Measurements from ENCODE around the gene TSPAN9. TPM values are rescaled to one million over a fixed set of nuclear protein-coding genes. Genes with fewer than 3 reads are reported as not detected.

Gene TSPAN9
- total RNA-seq, 4 donors from 2014 or later, result 13.7 to 35.4 (median 26.7) TPM

- H3K27me3 ChIP-seq, result no peaks in the 10 kb centered on the region
- H3K36me3 ChIP-seq, result peaks cover 0 to 13% (median 5%) of the 10 kb centered on the region in 4 donors
- 81% methylated on average over 4 of the region's 4 CpGs for WGBS
- peaks cover 36 to 67% (median 41%) of the 10 kb centered on the region in 4 donors for H3K4me1 ChIP-seq
- no peak overlapping the region for H3K4me3 ChIP-seq
- no peaks in the 10 kb centered on the region for H3K9me3 ChIP-seq
- DNase-seq (ENCODE audit: extremely low spot score), result no peak
- TF ChIP-seq POLR2AphosphoS5 (IDR thresholded peaks at IDR 0.05) (no peak), CTCF (IDR thresholded peaks at IDR 0.05) (no peak)
- peak overlapping the region; percentile 39 to 76 (median 62) for H3K27ac ChIP-seq (replicated peaks in 1 of 4)
- intact Hi-C loops (cut with DNase I), result no loop called here
Observed at GRCh38 chr12:3217683-3218079, 140.5 kb downstream of the TSPAN9 start.

GRCh38 chr12:3218228-3219171 is 141.3 kb downstream of the TSPAN9 start:
- peak overlapping the region; percentile 56 to 76 (median 62) for H3K27ac ChIP-seq (replicated peaks in 1 of 4)
- intact Hi-C loops (cut with DNase I), result no loop called here
- H3K9me3 ChIP-seq, result no peaks in the 10 kb centered on the region
- peaks cover 36 to 65% (median 41%) of the 10 kb centered on the region in 4 donors for H3K4me1 ChIP-seq
- DNase-seq (ENCODE audit: extremely low spot score), result peak; percentile 94
- 37% methylated on average over 15 of the region's 19 CpGs for WGBS
- no peak overlapping the region for H3K4me3 ChIP-seq
- peaks cover 0 to 13% (median 5%) of the 10 kb centered on the region in 4 donors for H3K36me3 ChIP-seq
- no peaks in the 10 kb centered on the region for H3K27me3 ChIP-seq
- TF ChIP-seq POLR2AphosphoS5 (IDR thresholded peaks at IDR 0.05), result peak in 1 of 2 donors; percentile 48
- no peak for TF ChIP-seq EP300 (IDR thresholded peaks at IDR 0.05)

GRCh38 chr12:3219233-3219632 is 142.1 kb downstream of the TSPAN9 start:
- DNase-seq (ENCODE audit: extremely low spot score), result no peak
- intact Hi-C loops (cut with DNase I), result no loop called here
- WGBS, result 67% methylated on average over 8 of the region's 8 CpGs
- Histone ChIP-seq H3K36me3 (peaks cover 0 to 11% (median 5%) of the 10 kb centered on the region in 4 donors), H3K4me1 (peaks cover 36 to 63% (median 41%) of the 10 kb centered on the region in 4 donors), H3K4me3 (no peak overlapping the region), H3K9me3 (no peaks in the 10 kb centered on the region), H3K27ac (replicated peaks in 1 of 4) (peak overlapping the region; percentile 56 to 76 (median 62)), H3K27me3 (no peaks in the 10 kb centered on the region)
- TF ChIP-seq EP300 (IDR thresholded peaks at IDR 0.05) (no peak), POLR2A (IDR thresholded peaks at IDR 0.05; ENCODE audit: low read depth) (no peak), POLR2AphosphoS5 (IDR thresholded peaks at IDR 0.05) (no peak), CTCF (IDR thresholded peaks at IDR 0.05) (no peak)

GRCh38 chr12:3220382-3221321 is 143.5 kb downstream of the TSPAN9 start:
- no peak for TF ChIP-seq POLR2AphosphoS5 (IDR thresholded peaks at IDR 0.05)
- no peak for TF ChIP-seq POLR2A (IDR thresholded peaks at IDR 0.05; ENCODE audit: low read depth)
- no peak for TF ChIP-seq CTCF (IDR thresholded peaks at IDR 0.05)
- no peak for TF ChIP-seq EP300 (IDR thresholded peaks at IDR 0.05)
- H3K36me3 ChIP-seq, result peaks cover 0 to 6% (median 0%) of the 10 kb centered on the region in 4 donors
- DNase-seq (ENCODE audit: extremely low spot score), result no peak
- intact Hi-C loops (cut with DNase I), result no loop called here
- peaks cover 36 to 73% (median 42%) of the 10 kb centered on the region in 4 donors for H3K4me1 ChIP-seq
- no peak overlapping the region for H3K4me3 ChIP-seq
- 68% methylated on average over 6 of the region's 21 CpGs for WGBS
- H3K27ac ChIP-seq (replicated peaks in 1 of 4), result no peak overlapping the region
- H3K9me3 ChIP-seq, result no peaks in the 10 kb centered on the region
- no peaks in the 10 kb centered on the region for H3K27me3 ChIP-seq
